Esophagus (tissue), 2 donors: Measurements from ENCODE around the gene HSPB1. TPM values are rescaled to one million over a fixed set of nuclear protein-coding genes. Genes with fewer than 3 reads are reported as not detected.
A peak's percentile ranks its signal among the peaks of the same experiment; 100 is the strongest.
"Not testable (repeated sequence)": the region's sequence is repeated elsewhere in the genome, so short reads cannot be mapped to it uniquely, and the experiment has no call there.

Source experiments
- H3K27ac ChIP-seq, 2 donors: one replicate each; pipeline ENCODE4 v1.5.1; 2013; ENCODE audit warnings: low read depth in 2 of 2, mild to moderate bottlenecking in 2 of 2, inconsistent platforms in 1 of 2, low read length in 1 of 2, moderate library complexity in 1 of 2
- H3K27me3 ChIP-seq, 2 donors: one replicate each; pipeline ENCODE4 v1.6.1; 2013; ENCODE audit warnings: low read length in 2 of 2, control low read depth in 1 of 2, mild to moderate bottlenecking in 1 of 2; ENCODE audit not compliant: insufficient read depth in 2 of 2, control insufficient read depth in 1 of 2
- H3K36me3 ChIP-seq, 2 donors: one replicate each; pipeline ENCODE4 v1.6.1; 2013; ENCODE audit warnings: low read length in 1 of 2; ENCODE audit not compliant: control insufficient read depth in 2 of 2, insufficient read depth in 2 of 2
- H3K4me1 ChIP-seq, 2 donors: one replicate each; pipeline ENCODE4 v1.6.1; 2013; ENCODE audit warnings: low read length in 1 of 2; ENCODE audit not compliant: control insufficient read depth in 2 of 2, insufficient read depth in 2 of 2
- H3K4me3 ChIP-seq, 2 donors: one replicate each; pipeline ENCODE4 v1.5.1; 2013; ENCODE audit warnings: low read length in 2 of 2, mild to moderate bottlenecking in 2 of 2, low read depth in 1 of 2, moderate library complexity in 1 of 2
- H3K9me3 ChIP-seq, 2 donors: one replicate each; pipeline ENCODE4 v1.6.1; 2013; ENCODE audit warnings: mild to moderate bottlenecking in 2 of 2, low read depth in 1 of 2, low read length in 1 of 2, moderate library complexity in 1 of 2; ENCODE audit not compliant: control insufficient read depth in 2 of 2, insufficient read depth in 1 of 2
- WGBS, 2 donors: extraction: QIAGEN DNeasy Blood & Tissue Kit; methylation state at CpG; one replicate each; pipeline ENCODE4 v1.1.7; 2013; 5-methylcytosine and 5-hydroxymethylcytosine counted together
- polyA plus RNA-seq, 2 donors: library from polyadenylated mRNA; stranded (reverse); fragments of 200-250 nt; gene quantifications; one replicate each; pipeline ENCODE4 v1.2.3, GENCODE V29; 2013
- donor health status: healthy with polysubstance abuse.
- donor health status: Bipolar disorder and iron deficiency.

The HSPB1 gene
- polyA plus RNA-seq, 2 donors: 4,444 to 4,845 TPM

- 32 to 34% methylated on average over 15 to 25 of the region's 25 CpGs for WGBS, 2 donors
- H3K9me3 ChIP-seq: no peaks in the 10 kb centered on the region
- peaks cover 3 to 9% of the 10 kb centered on the region in 2 donors for H3K4me1 ChIP-seq
- H3K27ac ChIP-seq: no peak overlapping the region
- no peaks in the 10 kb centered on the region for H3K36me3 ChIP-seq
- H3K27me3 ChIP-seq: no peaks in the 10 kb centered on the region
- no peak overlapping the region for H3K4me3 ChIP-seq
These were observed 22.1 kb upstream of the HSPB1 start for GRCh38 chr7:76280408-76280807.

- no peak overlapping the region for H3K27ac ChIP-seq
These were observed 21.3 kb upstream of the HSPB1 start for GRCh38 chr7:76281006-76281705.

GRCh38 chr7:76281706-76282343, 20.6 kb upstream of the HSPB1 start:
- Histone ChIP-seq H3K4me1 (peaks cover 3 to 9% of the 10 kb centered on the region in 2 donors), H3K4me3 (peak overlapping the region; percentile 58 to 68), H3K36me3 (peaks cover 0 to 5% of the 10 kb centered on the region in 2 donors), H3K9me3 (no peaks in the 10 kb centered on the region), H3K27ac (no peak overlapping the region), H3K27me3 (no peaks in the 10 kb centered on the region)
- WGBS, 2 donors: 3% methylated on average over 21 to 36 of the region's 36 CpGs

More at GRCh38 chr7:76281006-76281705, 21.3 kb upstream of the HSPB1 start:
- no peaks in the 10 kb centered on the region for H3K9me3 ChIP-seq
- peaks cover 0 to 2% of the 10 kb centered on the region in 2 donors for H3K36me3 ChIP-seq
- 4 to 8% methylated on average over 21 to 63 of the region's 63 CpGs for WGBS, 2 donors
- no peaks in the 10 kb centered on the region for H3K27me3 ChIP-seq
- peak overlapping the region; percentile 41 to 68 for H3K4me3 ChIP-seq
- peaks cover 3 to 9% of the 10 kb centered on the region in 2 donors for H3K4me1 ChIP-seq

- no peak overlapping the region for H3K27ac ChIP-seq
- H3K27me3 ChIP-seq: no peaks in the 10 kb centered on the region
- peaks cover 0 to 7% of the 10 kb centered on the region in 2 donors for H3K36me3 ChIP-seq
- H3K4me1 ChIP-seq: peaks cover 3 to 9% of the 10 kb centered on the region in 2 donors
- H3K9me3 ChIP-seq: no peaks in the 10 kb centered on the region
- whole genome bisulfite sequencing, 2 donors: 3% methylated on average over 81 to 98 of the region's 98 CpGs
- peak overlapping the region; percentile 58 to 68 for H3K4me3 ChIP-seq
These were observed 19.9 kb upstream of the HSPB1 start for GRCh38 chr7:76282344-76283253.

- H3K27me3 ChIP-seq: no peaks in the 10 kb centered on the region
- peak overlapping the region; percentile 58 to 68 for H3K4me3 ChIP-seq
- no peaks in the 10 kb centered on the region for H3K9me3 ChIP-seq
- H3K27ac ChIP-seq: no peak overlapping the region
- peaks cover 0 to 7% of the 10 kb centered on the region in 2 donors for H3K36me3 ChIP-seq
- H3K4me1 ChIP-seq: peaks cover 3 to 9% of the 10 kb centered on the region in 2 donors
- WGBS, 2 donors: 76 to 89% methylated on average over 7 to 17 of the region's 17 CpGs
These were observed 19.0 kb upstream of the HSPB1 start for GRCh38 chr7:76283254-76284159.

GRCh38 chr7:76285604-76286374, 16.7 kb upstream of the HSPB1 start:
- Histone ChIP-seq H3K4me3 (no peak overlapping the region), H3K27me3 (no peaks in the 10 kb centered on the region), H3K9me3 (no peaks in the 10 kb centered on the region), H3K4me1 (peaks cover 6 to 9% of the 10 kb centered on the region in 2 donors), H3K27ac (no peak overlapping the region), H3K36me3 (peaks cover 0 to 7% of the 10 kb centered on the region in 2 donors)
- 88 to 89% methylated on average over 29 of the region's 29 CpGs for WGBS, 2 donors

GRCh38 chr7:76286842-76287403, 15.6 kb upstream of the HSPB1 start:
- Histone ChIP-seq H3K4me3 (no peak overlapping the region), H3K9me3 (no peaks in the 10 kb centered on the region), H3K27me3 (no peaks in the 10 kb centered on the region), H3K4me1 (peaks cover 10 to 12% of the 10 kb centered on the region in 2 donors), H3K27ac (no peak overlapping the region), H3K36me3 (peaks cover 0 to 7% of the 10 kb centered on the region in 2 donors)
- WGBS, 2 donors: 81 to 88% methylated on average over 16 of the region's 16 CpGs

GRCh38 chr7:76290847-76291350, 11.6 kb upstream of the HSPB1 start:
- H3K27me3 ChIP-seq, H3K9me3 ChIP-seq, H3K36me3 ChIP-seq, H3K4me3 ChIP-seq: not testable (repeated sequence)
- peaks cover 2 to 24% of the 10 kb centered on the region in 2 donors for H3K4me1 ChIP-seq
- 73 to 81% methylated on average over 6 of the region's 6 CpGs for WGBS, 2 donors
- peak overlapping the region; percentile 95 to 98 for H3K27ac ChIP-seq
